ENCODE data around the gene MANEA. TPM values are rescaled to one million over a fixed set of nuclear protein-coding genes. Genes with fewer than 3 reads are reported as not detected.

MANEA gene
- total and polyA plus RNA-seq, 2 of the 8 experiments (the other 6 are each of a cell fraction or from before 2014, with no cell fraction given) = 2.8 to 10.4 TPM

- Histone ChIP-seq H3K36me3 (ENCODE audit: control insufficient read depth in 2 of 4, insufficient read depth in 4 of 4, low read length in 3 of 4) (no peaks in the 10 kb centered on the region), H2AFZ (ENCODE audit: low read length) (no peak overlapping the region), H3K4ac (replicated peaks; ENCODE audit: insufficient read length, low read depth, low read length) (no peak overlapping the region), H3K79me2 (ENCODE audit: control insufficient read depth in 1 of 2, insufficient read depth in 2 of 2, low read length in 2 of 2) (no peaks in the 10 kb centered on the region), H4K5ac (ENCODE audit: insufficient read length, low read depth, low read length) (no peak overlapping the region), H3K27ac (ENCODE audit: low read depth, low read length) (no peak overlapping the region), H3K27me3 (replicated peaks in 1 of 4; ENCODE audit: control insufficient read depth in 3 of 4, extremely low read depth in 1 of 4, insufficient read depth in 3 of 4, low read length in 3 of 4) (no peaks in the 10 kb centered on the region), H2AK5ac (ENCODE audit: low read depth, low read length) (no peak overlapping the region), H2BK15ac (ENCODE audit: low read length) (no peak overlapping the region), H4K20me1 (replicated peaks in 1 of 2; ENCODE audit: control insufficient read depth in 1 of 2, insufficient read depth in 2 of 2, low read length in 2 of 2) (no peaks in the 10 kb centered on the region), H3K4me3 (ENCODE audit: extremely low read depth in 1 of 4, insufficient read depth in 2 of 4, low read depth in 3 of 4, low read length in 4 of 4) (no peak overlapping the region), H3K23ac (ENCODE audit: insufficient read length) (no peak overlapping the region), H2BK120ac (replicated peaks; ENCODE audit: low read depth, low read length) (no peak overlapping the region), H2BK5ac (ENCODE audit: low read depth, low read length) (no peak overlapping the region), H4K91ac (replicated peaks; ENCODE audit: insufficient read length, low read length) (no peak overlapping the region), H3K9me3 (ENCODE audit: insufficient read depth in 2 of 2, low read depth in 1 of 2, low read length in 1 of 2) (no peaks in the 10 kb centered on the region), H3K18ac (ENCODE audit: extremely low read depth, low read length) (no peak overlapping the region), H4K8ac (ENCODE audit: extremely low read depth, insufficient read depth, low read length) (no peak overlapping the region), H3K56ac (replicated peaks; ENCODE audit: insufficient read length, low read depth, low read length) (no peak overlapping the region), H3K23me2 (ENCODE audit: low read depth, low read length) (no peaks in the 10 kb centered on the region), H2BK20ac (ENCODE audit: low read length) (no peak overlapping the region), H3K9ac (replicated peaks in 1 of 4; ENCODE audit: extremely low read depth in 1 of 4, low read depth in 3 of 4, low read length in 3 of 4) (no peak overlapping the region), H3K14ac (ENCODE audit: insufficient read length) (no peak overlapping the region), H3K4me2 (ENCODE audit: insufficient read depth in 1 of 2, low read depth in 2 of 2, low read length in 2 of 2) (no peak overlapping the region), H3K79me1 (ENCODE audit: low read depth, low read length) (no peaks in the 10 kb centered on the region), H2BK12ac (ENCODE audit: low read depth, low read length) (no peak overlapping the region), H3K4me1 (replicated peaks in 1 of 4; ENCODE audit: control insufficient read depth in 3 of 4, insufficient read depth in 4 of 4, low read length in 3 of 4) (peaks cover 0 to 2% (median 0%) of the 10 kb centered on the region in 4 experiments; a peak in 1 of 7 replicates)
- FAIRE-seq (no peak), DNase-seq (ENCODE audit: low read depth in 1 of 2, low spot score in 2 of 2) (no peak)
- ChIA-PET POLR2A (ENCODE audit: partially characterized antibody) (no interaction called here), CTCF (ENCODE audit: partially characterized antibody) (interaction anchor here (1.0 kb wide), 1 partner anchor 81 kb away, joined by 4 read pairs; no protein-coding TSS in a partner anchor)
- WGBS, 2 experiments (ENCODE audit: extremely low coverage in 1 of 2, insufficient coverage in 1 of 2, insufficient read length in 1 of 2, insufficient replicate concordance in 2 of 2, low coverage in 1 of 2, low lambda C conversion rate in 2 of 2, missing lambda C conversion rate in 1 of 2) = 88% methylated on average over 1 of the region's 1 CpG; no CpG with 5 or more reads in 1 of the 2 experiments
- TF ChIP-seq GABPA (IDR thresholded peaks at IDR 0.05; ENCODE audit: borderline replicate concordance, insufficient read depth, low read length) (no peak), KDM1A (IDR thresholded peaks at IDR 0.05; ENCODE audit: borderline replicate concordance, low read length) (no peak), HDAC6 (IDR thresholded peaks at IDR 0.05; ENCODE audit: low read depth, low read length) (no peak), KDM4A (IDR thresholded peaks at IDR 0.05; ENCODE audit: low read depth, low read length, severe bottlenecking) (no peak), JUN (IDR thresholded peaks at IDR 0.05; ENCODE audit: low read depth, low read length) (no peak), FOSL1 (IDR thresholded peaks at IDR 0.05; ENCODE audit: insufficient read depth, low read depth, low read length) (no peak), SP2 (IDR thresholded peaks at IDR 0.05; ENCODE audit: low read length) (no peak), CTCF (IDR thresholded peaks at IDR 0.05; ENCODE audit: control extremely low read depth in 1 of 3, insufficient read depth in 1 of 3, low read depth in 1 of 3, low read length in 3 of 3) (peak in 2 of 3 experiments; percentile 4 to 46; a peak in 2 of 4 replicates), RAD21 (IDR thresholded peaks at IDR 0.05 in 1 of 2, conservative IDR thresholded peaks at IDR 0.05 in 1 of 2; ENCODE audit: low read depth in 2 of 2, low read length in 2 of 2) (peak; percentile 38 to 41; a peak in 3 of 4 replicates), E2F6 (IDR thresholded peaks at IDR 0.05) (no peak)
These were observed 33.5 kb upstream of the MANEA start for GRCh38 chr6:95543798-95544197.
